Glomerular visceral epithelial cell (primary cell): ENCODE measurements around the gene PLEKHD1.
"Not testable (repeated sequence)": the region's sequence is repeated elsewhere in the genome, so short reads cannot be mapped to it uniquely, and the experiment has no call there.

Experiments
- DNase-seq: peaks from one replicate; pipeline ENCODE4 v3.0.0-alpha.2; 2016; ENCODE audit errors: extremely low spot score

PLEKHD1 gene

DNA sequence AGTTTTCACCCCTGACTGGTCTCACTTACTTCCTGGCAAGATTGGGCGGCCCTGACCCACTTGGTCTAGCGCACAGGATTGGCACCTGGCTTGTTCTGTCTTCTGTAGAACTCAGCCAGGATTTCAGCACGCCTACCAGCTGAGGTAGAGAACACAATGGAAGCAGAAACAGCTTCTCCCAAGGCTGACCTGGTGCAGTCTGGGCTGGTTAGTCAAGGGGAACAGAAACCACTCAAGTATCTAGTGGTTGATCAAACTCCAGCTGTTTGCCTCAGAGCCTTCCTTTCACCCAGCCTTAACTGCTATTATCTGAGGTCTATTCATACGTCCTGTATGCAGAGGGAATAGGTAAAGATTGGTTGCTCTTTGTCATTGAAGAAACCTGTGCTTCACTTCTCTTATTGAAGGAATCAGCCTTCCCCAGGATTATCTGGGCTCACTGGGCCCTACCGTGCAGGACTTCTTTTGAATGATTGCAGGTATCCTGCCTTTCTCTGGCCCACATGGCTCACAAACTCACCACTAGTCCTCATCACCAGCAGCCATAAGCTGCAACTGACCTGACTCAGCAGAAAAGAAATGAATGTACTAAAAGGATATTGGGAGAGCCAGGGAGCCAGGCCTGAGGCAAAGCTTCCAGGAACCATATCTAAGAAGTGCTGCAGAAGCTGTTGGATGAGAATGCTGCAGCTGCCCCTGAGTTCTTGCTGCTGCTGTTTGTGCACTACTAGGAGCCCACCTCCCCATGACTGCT is 2.5 kb upstream of the PLEKHD1 start:
- peak; percentile 84 for DNase-seq

DNA sequence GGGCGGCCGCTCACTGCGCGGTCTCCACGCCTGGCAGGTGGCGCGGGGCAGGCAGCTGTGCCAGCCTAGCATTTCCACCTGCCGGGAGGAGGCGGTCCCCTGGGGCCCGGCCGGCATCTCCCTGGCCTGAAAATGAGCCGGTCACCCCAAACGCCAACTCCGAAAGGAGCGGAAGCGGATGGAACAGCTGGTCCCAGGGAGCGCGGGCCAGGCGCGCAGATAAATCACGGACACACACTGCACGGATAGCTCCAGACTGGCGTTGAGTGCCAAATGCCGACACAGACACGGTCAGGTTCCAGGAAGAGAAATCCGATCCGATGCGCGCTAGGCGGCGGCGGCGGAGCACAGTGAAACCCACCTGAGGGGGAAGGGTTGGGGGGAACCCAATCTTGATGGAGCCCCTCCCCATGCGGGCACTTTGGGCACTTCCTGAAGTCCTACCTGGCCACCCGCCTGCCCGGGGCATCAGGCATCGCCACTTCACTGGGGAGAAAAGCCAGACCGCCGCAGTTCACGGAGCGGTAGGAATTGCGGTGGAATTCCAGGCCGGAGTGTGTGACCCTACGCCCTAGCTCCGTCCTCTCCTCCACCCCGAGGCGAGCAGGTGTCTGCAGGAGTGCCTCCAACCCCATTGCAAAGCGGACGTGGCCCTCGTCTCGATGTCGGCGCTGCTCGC is 624 bp upstream of the PLEKHD1 start:
- no peak for DNase-seq

DNA sequence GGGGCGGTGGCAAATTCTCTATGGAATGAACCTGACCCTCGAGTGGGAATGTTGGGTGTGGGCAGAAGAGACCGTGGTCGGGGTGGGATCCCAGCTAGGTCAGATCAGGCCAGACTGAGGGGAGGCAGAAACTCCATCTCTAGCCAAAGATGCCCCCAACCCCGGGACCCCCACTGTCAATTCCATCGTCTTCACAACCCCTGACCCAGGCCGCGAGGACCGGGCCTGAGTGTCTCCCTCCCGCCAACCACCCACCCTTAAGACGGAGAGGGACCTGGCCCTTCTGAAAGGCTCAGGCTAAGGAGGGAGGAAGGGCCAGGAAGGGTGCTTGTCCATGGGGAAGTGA is 760 bp downstream of the PLEKHD1 start:
- DNase-seq: no peak

DNA sequence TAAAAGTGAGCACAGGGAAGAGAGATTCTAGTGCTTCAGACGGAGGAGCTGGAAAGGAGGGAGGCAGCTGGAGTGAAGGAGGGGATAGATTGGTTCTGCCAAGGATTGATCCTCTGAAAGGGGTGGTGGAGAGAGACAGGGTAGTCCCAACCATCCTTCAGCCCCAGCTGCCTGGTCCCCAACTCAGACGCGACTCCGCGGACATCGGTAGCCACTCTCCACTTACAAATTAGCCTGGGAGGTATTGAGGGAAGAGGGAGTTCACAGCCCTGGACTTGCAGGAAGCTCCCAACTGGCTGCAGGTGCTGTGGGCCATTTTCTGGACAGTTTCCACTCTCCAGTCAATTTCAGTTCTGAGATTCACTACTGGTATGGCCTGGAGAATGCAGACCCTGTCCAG is 1.2 kb downstream of the PLEKHD1 start:
- DNase-seq: no peak

DNA sequence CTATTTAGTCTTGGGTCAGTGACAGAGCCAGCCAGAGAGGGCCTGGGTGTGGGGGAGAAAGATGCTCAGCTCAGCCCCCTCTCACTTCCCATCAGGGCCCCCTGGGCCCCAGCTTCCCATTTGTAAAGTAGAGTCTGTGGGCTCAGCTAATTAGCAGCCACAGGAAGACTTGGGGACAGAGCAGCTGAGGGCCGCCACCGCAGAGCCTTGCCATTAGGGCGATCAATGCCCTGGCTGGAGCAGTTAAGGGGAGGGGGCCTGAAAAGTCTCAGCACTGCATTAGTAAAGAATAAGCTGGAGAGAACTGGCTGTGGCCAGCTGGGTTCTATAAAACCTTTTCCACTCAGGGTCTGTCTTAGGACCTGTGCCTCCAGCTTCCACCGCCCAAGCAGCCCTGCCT is 2.7 kb downstream of the PLEKHD1 start:
- DNase-seq: no peak

DNA sequence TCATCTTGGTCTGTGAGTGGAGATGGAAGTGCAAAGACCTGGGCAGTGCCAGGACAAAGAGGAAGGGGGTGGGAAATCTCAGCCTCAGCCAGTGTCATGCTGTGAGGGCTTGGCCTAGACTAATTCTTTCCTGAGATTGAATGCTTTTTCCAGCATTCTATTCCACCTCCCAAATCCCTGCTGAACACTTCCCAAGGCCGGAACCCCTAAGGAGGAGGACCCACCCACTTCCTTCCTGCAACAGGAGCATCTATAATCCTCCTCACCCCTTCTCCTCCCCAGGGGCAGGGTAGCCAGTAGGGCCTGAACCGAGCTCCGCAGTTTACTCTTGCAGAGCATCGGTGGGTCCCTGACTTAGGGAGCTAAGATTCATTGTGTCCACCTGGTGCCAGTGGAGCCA is 3.2 kb downstream of the PLEKHD1 start:
- DNase-seq: no peak

DNA sequence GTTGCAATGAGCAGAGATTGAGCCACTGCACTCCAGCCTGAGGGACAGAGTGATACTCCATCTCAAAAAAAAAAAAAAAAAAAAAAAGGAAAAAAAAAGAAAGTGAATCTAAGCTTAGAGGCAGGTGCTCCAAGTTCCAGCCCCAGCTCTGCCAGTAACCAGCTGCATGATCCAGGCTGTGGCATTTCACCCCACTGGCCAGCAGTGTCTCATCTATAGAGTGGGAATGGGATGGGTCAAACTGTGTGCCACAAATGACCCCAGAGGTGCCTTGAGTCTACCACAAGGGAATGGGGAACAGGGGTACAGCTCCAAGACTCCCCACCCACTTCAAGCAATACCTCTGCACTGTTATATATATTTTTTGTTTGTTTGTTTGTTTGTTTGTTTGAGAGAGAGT is 5.0 kb downstream of the PLEKHD1 start:
- DNase-seq: no peak

DNA sequence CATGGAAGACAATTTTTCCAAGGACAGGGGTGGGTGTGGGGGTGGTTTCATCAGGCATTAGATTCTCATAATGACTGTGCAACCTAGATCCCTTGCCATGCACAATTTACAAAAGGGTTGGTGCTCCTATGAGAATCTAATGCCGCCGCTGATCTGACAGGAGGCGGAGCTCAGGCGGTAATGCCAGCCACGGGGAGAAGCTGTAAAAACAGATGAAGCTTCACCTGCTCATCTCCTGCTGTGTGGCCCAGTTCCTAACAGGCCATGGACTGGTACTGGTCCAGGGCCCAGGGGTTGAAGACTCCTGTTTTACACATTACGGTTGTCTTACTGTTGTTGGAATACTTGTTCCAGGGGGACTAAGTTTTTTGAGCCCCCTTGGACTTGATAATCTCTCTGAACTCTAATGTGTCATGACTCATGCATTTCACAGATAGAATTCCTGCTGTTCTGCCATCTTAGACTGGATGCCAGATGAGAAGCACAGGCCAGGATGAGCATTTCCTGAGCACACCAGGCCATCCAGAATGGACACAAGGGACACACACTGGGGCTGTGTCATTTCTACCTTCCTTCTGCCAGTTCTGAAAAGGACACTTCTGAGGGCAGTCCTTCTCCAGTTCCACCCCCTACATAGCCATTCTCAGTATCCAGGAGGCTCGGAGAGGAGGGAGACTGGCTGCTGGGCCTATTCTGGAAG is 5.8 kb downstream of the PLEKHD1 start:
- no peak for DNase-seq

DNA sequence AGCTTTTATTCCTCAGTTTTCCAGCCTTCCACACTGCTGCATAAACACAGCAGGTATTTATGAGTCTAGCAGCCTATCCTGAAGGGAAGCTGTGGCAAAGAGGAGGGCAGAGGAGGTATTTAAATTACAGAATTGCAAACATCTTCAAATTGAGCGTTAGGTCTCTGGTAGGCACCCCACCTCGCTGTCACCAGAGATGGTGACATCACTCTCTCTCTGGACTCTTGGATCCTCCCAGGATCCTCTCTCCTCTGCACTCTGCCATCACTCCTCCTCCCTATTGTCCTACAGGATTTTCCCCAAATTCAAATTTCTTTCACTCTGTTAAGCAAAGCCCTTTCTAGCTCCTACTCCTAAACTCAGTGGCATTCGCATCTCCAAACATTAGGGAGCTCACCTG is 6.7 kb downstream of the PLEKHD1 start:
- no peak for DNase-seq

DNA sequence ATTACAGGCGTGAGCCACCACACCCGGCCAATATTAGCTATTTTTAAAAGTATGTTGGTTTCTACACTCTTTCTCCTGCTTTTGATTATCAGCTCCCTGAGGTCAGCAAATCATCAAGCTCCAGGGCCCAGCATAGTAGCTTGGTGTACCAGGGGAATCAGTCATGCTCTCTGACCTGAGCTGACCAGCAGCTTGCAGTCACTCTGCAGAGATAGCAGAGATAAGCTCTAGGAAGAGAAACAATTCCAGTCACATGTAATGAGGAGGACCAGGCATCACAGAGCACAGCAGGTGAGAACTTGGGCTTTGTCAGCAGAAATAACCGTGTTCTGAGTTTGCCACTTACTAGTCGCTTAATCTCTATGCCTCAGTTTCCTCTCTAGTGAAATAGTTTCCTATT is 8.5 kb downstream of the PLEKHD1 start:
- no peak for DNase-seq

DNA sequence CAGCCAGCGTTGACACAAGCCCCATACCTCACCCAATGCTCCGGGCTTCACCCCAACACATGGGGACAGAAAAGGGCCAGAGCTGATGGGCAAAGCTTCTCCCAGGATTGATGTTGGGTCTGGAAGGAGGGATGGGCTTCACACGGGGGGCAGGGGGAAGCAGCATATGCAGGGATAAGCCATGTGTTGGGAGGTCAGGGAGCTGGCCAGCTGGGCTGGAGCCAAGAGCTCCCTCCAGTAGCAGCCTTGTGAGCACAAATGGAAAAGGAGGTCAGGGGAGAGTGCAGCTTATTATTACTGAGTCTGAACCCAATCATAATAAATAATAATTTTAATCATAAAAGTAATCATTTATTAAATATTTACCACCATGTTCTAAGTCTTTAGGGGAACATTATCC is 9.3 kb downstream of the PLEKHD1 start:
- DNase-seq: no peak

DNA sequence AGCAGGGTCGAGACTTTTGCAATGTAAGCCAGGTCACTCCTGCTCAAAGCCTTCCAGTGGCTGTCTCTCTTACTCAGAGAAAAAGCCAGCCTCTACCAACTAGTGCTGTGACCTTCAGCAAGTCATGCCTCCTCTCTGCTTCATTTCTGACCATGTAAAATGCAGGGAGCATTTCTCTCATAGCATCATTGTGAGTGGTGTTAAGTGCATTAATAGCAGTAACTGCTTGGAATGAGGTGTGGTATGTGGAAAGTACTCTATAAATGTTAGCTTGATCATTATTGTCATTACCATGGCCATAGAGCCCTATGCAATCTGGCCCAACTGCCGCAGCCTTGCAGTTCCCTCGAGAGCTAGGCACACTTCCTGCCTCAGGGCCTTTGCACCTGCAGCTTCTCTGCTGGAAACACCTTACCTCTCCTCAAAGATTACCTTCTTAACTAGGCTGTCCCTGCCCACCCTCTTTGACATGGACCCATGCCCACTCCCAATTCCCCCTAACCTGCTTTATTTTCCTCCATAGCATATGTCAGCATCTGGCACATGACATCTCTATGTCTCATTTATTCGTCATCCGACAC is 10.9 kb downstream of the PLEKHD1 start:
- no peak for DNase-seq

DNA sequence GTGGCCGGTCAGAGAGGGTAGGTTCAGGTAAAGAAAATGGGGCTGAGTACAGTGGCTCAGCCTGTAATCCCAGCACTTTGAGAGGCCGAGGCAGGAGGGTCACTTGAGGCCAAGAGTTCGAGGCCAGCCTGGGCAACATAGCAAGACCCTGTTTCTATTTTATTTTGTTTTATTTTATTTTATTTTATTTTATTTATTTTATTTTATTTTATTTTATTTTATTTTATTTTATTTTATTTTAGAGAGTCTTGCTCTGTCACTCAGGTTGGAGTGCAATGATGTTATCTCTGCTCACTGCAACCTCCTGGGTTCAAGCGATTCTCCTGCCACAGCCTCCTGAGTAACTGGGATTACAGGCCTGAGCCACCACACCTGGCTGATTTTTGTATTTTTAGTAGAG is 13.3 kb downstream of the PLEKHD1 start:
- not testable (repeated sequence) for DNase-seq

DNA sequence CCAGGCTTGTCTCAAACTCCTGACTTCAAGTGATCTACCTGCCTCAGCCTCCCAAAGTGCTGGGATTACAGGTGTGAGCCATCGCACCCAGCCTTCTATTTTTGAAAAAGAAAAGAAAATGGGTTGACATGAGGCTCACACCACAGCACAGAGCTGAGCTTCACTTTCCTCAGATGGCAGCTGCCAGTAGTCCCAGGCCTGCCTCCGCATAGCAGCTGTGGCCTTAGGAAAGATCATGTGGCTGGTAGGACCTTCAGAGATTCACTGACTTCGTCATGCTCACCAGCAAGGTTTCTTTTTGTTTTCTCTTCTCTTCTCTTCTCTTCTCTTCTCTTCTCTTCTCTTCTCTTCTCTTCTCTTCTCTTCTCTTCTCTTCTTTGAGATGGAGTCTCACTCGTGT is 13.8 kb downstream of the PLEKHD1 start:
- DNase-seq: not testable (repeated sequence)

DNA sequence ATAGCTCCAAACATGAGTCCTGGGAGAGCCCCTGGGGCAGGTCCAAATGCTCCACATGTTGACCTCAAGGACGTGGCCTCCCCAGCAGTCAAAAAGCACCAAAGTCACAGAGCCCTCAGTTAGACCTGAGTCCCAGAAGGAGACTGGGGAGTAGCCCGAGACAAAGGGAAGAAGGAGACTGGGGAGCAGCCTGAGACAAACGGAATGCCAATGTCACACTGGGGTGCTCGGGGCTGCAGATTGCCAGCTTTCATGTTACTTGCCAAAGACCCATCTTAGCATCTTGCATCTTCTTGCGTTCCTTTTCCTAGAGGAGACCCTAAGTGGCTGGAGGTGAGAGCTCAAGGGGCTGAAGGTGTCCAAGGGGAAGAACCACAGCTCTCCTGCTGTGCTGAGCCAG is 14.9 kb downstream of the PLEKHD1 start:
- no peak for DNase-seq

DNA sequence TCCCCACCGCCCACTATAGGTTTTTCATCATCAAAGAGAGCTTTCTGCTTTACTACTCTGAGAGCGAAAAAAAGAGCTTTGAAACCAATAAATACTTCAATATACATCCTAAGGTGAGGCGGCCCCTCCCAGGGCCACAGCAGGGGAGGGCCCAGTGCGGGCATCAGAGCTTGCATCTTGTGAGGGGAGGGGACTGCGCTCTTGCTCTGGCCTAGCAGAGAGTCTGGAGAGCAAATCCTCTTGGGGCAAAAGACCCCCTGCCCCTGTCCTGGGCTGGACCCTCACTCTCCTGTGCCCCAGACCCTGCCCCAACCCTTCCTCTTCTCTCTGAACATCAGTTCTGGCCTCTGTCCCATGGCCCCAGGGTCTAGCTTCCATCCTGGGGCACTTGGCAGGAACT is 15.6 kb downstream of the PLEKHD1 start:
- no peak for DNase-seq

DNA sequence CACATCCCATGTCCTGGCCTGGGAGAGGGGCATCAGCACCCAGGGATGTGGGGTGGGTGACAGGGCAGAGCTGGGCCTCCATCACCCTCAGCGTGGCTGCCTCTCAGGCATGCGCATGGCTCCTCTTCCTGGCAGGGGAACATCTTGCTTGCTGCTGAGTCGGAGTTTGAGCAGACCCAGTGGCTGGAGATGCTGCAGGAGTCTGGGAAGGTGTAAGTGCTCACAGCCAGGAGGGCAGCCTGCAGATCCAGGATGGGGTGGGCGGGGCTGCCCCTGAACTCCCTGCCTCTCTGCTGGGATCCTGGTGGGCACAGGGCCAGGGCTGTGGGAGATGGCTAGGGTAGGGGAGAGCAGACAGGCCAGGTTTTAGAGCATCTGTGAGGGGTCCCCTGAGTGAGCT is 16.2 kb downstream of the PLEKHD1 start:
- no peak for DNase-seq

DNA sequence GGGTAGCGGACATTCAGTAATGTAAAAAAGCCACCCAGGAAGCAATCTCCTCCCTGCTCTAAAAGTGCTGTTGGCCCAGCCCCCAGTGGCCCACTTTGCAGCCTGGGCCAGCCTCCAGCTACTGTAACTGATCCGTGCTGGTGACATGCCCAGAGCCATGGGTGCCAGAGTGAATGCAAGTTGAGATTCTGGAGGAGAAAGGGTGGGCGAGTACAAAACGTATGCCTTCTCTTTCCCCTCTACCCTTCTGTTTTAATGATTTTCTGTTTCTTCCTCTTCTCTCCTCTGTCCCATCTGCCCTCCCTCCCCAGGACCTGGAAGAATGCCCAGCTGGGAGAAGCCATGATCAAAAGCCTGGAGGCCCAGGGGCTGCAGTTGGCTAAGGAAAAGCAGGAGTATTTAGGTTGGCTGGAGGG is 16.9 kb downstream of the PLEKHD1 start:
- no peak for DNase-seq

DNA sequence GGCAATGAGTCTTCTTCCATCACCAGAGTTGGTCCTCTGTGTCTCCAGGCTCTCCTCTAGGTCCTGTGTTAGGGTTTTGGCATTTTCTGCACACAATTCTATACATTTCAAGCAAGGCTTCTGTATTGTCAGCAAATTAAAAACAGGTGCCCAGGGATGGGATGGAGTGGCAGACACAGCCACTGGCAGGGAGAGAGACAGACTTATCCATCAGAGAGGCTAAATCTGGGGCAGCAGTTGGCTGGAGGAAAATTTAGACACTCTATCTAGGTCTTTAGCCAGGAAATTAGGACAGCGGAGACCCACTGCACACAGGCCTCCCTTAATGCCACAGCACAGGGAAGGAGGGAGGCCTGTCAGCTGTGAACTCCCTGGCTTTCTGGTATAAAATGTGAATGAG is 20.2 kb downstream of the PLEKHD1 start:
- DNase-seq: no peak

DNA sequence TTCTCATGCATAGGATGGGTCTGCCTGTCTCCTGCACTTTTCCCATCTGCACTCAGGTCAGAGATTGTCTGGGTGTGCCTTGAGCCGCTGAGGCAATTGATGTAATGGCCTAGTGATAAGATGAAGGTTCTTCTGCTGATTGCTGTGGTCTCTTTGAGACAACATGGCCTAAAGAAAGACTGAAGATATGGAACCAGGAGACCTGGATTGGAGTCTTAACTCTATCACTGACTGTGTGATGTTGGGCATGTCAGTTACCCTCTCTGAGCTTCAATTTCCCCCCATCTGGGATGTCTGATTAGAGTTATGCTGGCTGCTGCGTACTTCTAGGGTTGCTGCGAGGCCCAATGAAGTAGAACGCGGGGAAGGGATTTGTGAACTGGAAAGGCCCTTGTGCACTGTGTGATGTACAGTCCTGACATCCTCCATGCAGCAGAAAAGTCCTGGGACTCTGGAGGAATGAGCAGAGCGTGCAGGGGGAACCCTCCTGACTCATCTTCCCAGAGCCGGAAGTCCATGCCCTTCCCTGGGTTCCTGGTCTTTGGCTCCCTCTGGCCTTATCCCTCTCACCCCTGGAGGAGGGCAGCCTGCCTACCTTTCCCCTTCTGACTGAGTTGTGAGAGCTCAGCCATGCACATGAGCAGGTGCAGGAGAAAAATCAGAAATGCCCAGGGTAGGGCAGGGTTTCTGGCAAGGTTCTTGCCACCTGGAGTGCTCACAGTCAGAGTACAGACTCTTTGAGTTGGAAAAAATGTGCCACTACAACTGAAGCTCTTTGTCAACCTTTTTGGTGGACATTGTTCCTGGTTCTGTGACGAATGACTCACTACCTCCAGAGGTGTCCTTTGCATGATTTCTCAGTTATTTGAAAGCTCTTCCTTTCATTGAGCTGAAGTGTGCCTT is 21.1 kb downstream of the PLEKHD1 start:
- peak; percentile 12 for DNase-seq

DNA sequence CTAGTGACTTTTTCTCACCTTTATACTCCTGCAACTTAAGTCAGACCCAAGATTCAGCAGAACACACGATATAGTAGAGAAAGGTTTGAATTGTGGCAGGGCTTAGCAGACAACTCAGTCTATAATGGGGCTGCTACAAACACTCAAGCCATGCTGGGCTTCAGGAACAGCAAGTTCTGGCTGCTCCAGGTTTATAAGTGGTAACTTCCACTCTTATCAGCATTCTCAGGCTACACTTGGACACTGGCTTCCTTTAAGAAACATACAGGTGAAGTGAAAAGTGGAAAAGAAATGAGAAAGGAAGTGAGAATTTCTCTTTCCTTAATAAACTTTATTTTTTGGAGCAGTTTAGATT is 21.7 kb downstream of the PLEKHD1 start:
- DNase-seq: no peak
